DND-41 (cell line): ENCODE measurements around the gene CALN1.
A peak's percentile ranks its signal among the peaks of the same experiment; 100 is the strongest.
"Not testable (repeated sequence)": the region's sequence is repeated elsewhere in the genome, so short reads cannot be mapped to it uniquely, and the experiment has no call there.

ENCODE experiments used
- ATAC-seq: fragments of 200-7000 bp; cut with Tn5 transposase; 3 replicates; pipeline ENCODE4 v1.9.1; 2021; ENCODE audit warnings: low read depth; ENCODE audit not compliant: insufficient read depth
- DNase-seq: peaks from one replicate; pipeline ENCODE4 v3.0.0-alpha.2; 2020
- H2AFZ ChIP-seq: 2 replicates; pipeline ENCODE4 v1.6.0; 2012; ENCODE audit warnings: low read depth, low read length
- H3K27ac ChIP-seq: 2 replicates; pipeline ENCODE4 v1.5.1; 2012; ENCODE audit warnings: low read length, inconsistent platforms
- H3K27me3 ChIP-seq: fragments of 200-600 bp; sonication (generic); 2 replicates; pipeline ENCODE4 v1.6.0; 2012; ENCODE audit warnings: low read length, mild to moderate bottlenecking, inconsistent platforms; ENCODE audit not compliant: insufficient read depth, poor library complexity
- H3K36me3 ChIP-seq: 2 replicates; pipeline ENCODE4 v1.5.1; 2012; ENCODE audit warnings: low read length, inconsistent platforms; ENCODE audit not compliant: insufficient read depth
- H3K4me1 ChIP-seq: 2 replicates; pipeline ENCODE4 v1.5.1; 2012; ENCODE audit warnings: mild to moderate bottlenecking, low read length; ENCODE audit not compliant: insufficient read depth
- H3K4me2 ChIP-seq: 2 replicates; pipeline ENCODE4 v1.6.0; 2012; ENCODE audit warnings: mild to moderate bottlenecking, moderate library complexity, low read length, inconsistent platforms; ENCODE audit not compliant: insufficient read depth
- H3K4me3 ChIP-seq, 2 experiments: fragments of 200-600 bp in 1 of 2; shearing (Covaris generic) in 1 of 2; 2 replicates each; pipeline ENCODE4 v1.5.1; 2012 to 2016; ENCODE audit warnings: inconsistent platforms in 2 of 2, low read length in 2 of 2, mild to moderate bottlenecking in 2 of 2, low read depth in 1 of 2, moderate library complexity in 1 of 2
- H3K79me2 ChIP-seq: 2 replicates; pipeline ENCODE4 v1.6.0; 2012; ENCODE audit warnings: low read length, inconsistent platforms; ENCODE audit not compliant: insufficient read depth
- H3K9ac ChIP-seq: 2 replicates; pipeline ENCODE4 v1.6.0; 2012; ENCODE audit warnings: low read depth, mild to moderate bottlenecking, inconsistent platforms, low read length, moderate library complexity
- H3K9me3 ChIP-seq: 2 replicates; pipeline ENCODE4 v1.5.1; 2012; ENCODE audit warnings: low read length, moderate library complexity, mild to moderate bottlenecking, inconsistent platforms; ENCODE audit not compliant: insufficient read depth, severe bottlenecking
- H4K20me1 ChIP-seq: 2 replicates; pipeline ENCODE4 v1.6.0; 2012; ENCODE audit warnings: low read length; ENCODE audit not compliant: insufficient read depth
- EZH2 ChIP-seq: IDR thresholded peaks from 3 replicates; pipeline ENCODE4 v1.6.1; 2012; ENCODE audit warnings: borderline replicate concordance, low read depth, mild to moderate bottlenecking, moderate library complexity, low read length, inconsistent platforms; ENCODE audit not compliant: severe bottlenecking
- TF ChIP-seq, protein P1 (sequence below): IDR thresholded peaks from 2 replicates; pipeline ENCODE4 v1.5.1; 2012; ENCODE audit warnings: borderline replicate concordance, low read length, moderate library complexity, mild to moderate bottlenecking; ENCODE audit not compliant: poor library complexity, severe bottlenecking; ENCODE audit errors: extremely low read depth

The CALN1 gene

DNA sequence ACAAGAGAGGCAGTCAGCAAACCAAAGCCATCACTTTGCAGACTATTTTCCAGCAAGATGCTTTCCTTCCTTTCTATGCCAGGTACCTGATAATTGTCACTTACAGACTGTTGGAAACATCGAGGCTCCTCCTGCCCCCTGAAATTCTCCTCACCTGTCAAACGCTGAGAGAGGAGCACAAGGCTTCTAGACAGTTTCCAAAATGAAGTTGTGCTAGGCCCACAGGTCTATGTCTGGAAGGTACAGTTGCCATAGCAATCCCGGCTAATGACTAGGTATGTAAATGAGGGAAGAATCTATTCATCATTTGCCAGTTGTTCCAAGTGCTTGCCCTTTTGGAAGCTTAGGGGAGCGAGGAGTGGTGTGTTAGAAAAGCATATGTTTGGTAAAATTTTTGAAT, 334.4 kb downstream of the CALN1 start:
- Histone ChIP-seq H3K27ac (no peak overlapping the region), H2AFZ (no peak overlapping the region), H3K9me3 (no peaks in the 10 kb centered on the region), H3K36me3 (no peaks in the 10 kb centered on the region), H3K4me2 (no peak overlapping the region), H3K27me3 (no peaks in the 10 kb centered on the region), H3K4me3 (no peak overlapping the region), H3K79me2 (no peaks in the 10 kb centered on the region), H3K4me1 (peaks cover 26% of the 10 kb centered on the region), H4K20me1 (no peaks in the 10 kb centered on the region), H3K9ac (no peak overlapping the region)
- TF ChIP-seq EZH2: no peak
- TF ChIP-seq, protein P1, sequence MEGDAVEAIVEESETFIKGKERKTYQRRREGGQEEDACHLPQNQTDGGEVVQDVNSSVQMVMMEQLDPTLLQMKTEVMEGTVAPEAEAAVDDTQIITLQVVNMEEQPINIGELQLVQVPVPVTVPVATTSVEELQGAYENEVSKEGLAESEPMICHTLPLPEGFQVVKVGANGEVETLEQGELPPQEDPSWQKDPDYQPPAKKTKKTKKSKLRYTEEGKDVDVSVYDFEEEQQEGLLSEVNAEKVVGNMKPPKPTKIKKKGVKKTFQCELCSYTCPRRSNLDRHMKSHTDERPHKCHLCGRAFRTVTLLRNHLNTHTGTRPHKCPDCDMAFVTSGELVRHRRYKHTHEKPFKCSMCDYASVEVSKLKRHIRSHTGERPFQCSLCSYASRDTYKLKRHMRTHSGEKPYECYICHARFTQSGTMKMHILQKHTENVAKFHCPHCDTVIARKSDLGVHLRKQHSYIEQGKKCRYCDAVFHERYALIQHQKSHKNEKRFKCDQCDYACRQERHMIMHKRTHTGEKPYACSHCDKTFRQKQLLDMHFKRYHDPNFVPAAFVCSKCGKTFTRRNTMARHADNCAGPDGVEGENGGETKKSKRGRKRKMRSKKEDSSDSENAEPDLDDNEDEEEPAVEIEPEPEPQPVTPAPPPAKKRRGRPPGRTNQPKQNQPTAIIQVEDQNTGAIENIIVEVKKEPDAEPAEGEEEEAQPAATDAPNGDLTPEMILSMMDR: no peak
- DNase-seq: no peak
- no peak for ATAC-seq

DNA sequence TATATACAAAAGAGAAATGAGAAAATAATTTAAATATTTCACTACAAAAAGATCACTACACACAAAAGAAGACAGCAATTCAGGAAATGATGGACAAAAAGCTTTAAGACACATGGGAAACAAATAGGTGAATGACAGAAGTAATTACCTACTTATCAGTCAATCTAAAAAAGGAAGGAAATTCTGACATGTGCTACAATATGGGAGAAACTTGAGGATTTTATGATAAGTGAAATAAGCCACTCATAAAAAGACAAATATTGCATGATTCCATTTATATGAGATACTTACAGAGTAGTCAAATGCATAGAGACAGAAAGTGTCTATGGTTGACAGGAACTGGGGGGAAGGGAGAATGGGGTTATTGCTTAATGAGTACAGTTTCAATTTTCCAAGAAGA, 339.2 kb downstream of the CALN1 start:
- H2AFZ ChIP-seq: 0 out of 2 replicates have a peak overlapping the region, but pooled peaks have one; percentile 40
- DNase-seq (no peak), ATAC-seq (no peak)
- H3K27ac ChIP-seq: peak overlapping the region; percentile 0; the same call in 1 of the 2 replicates
- peaks cover 14% of the 10 kb centered on the region for H3K9me3 ChIP-seq
- no peak overlapping the region for H3K4me2 ChIP-seq
- H3K9ac ChIP-seq: no peak overlapping the region
- H3K4me1 ChIP-seq: peaks cover 13% of the 10 kb centered on the region
- TF ChIP-seq, protein P1: no peak
- no peak for TF ChIP-seq EZH2
- H3K27me3 ChIP-seq: no peaks in the 10 kb centered on the region
- no peak overlapping the region for H3K4me3 ChIP-seq
- H3K79me2 ChIP-seq: no peaks in the 10 kb centered on the region
- no peaks in the 10 kb centered on the region for H4K20me1 ChIP-seq
- H3K36me3 ChIP-seq: no peaks in the 10 kb centered on the region

DNA sequence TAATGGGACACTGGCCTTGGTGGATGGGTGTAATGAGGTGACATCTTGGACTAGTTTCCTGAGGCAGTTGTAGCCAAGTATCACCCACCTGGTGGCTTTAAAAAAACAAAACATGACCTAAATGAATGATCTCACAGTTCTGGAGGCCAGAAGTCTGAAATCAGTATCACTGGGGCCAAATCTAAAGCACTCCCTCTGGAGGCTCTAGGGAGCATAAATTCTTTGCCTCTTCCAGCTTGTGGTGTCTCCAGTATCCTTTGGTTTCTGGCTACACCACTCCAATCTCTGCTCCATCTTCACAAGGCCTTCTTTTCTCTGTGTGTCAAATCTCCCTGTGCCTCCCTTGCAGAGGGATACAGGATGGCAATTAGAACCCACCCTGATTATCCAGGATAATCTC, 342.9 kb downstream of the CALN1 start:
- TF ChIP-seq, protein P1: no peak
- TF ChIP-seq EZH2: no peak
- peaks cover 22% of the 10 kb centered on the region for H3K4me1 ChIP-seq
- no peak overlapping the region for H3K4me2 ChIP-seq
- no peaks in the 10 kb centered on the region for H4K20me1 ChIP-seq
- H3K4me3 ChIP-seq: no peak overlapping the region
- DNase-seq (no peak), ATAC-seq (no peak)
- H3K36me3 ChIP-seq: no peaks in the 10 kb centered on the region
- no peaks in the 10 kb centered on the region for H3K27me3 ChIP-seq
- no peaks in the 10 kb centered on the region for H3K79me2 ChIP-seq
- no peak overlapping the region for H3K9ac ChIP-seq
- H2AFZ ChIP-seq: no peak overlapping the region
- H3K9me3 ChIP-seq: peaks cover 14% of the 10 kb centered on the region
- H3K27ac ChIP-seq: no peak overlapping the region

DNA sequence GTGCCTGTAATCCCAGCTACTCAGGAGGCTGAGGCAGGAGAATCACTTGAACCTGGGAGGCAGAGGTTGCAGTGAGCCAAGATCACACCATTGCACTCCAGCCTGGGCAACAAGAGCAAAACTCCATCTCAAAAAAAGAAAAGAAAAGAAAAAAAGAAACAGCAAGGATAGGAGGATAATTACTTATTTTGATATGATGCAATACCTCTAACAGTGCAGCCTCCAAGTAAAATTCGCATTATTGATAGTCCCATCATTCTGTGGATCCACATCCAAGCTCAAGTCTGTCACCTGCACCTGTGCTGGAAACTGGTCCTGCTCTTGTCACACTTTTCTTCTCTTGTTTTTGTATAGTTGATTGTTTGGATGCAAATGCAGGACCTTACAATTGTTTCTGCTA, 346.4 kb downstream of the CALN1 start:
- H3K27me3 ChIP-seq, ATAC-seq, H4K20me1 ChIP-seq, H3K9me3 ChIP-seq, H3K9ac ChIP-seq, H3K4me1 ChIP-seq, H3K79me2 ChIP-seq, H3K4me2 ChIP-seq, DNase-seq, H3K36me3 ChIP-seq, H3K4me3 ChIP-seq: not testable (repeated sequence)
- H3K27ac ChIP-seq: 0 out of 2 replicates have a peak overlapping the region, but pooled peaks have one; percentile 5
- peak overlapping the region; percentile 63 for H2AFZ ChIP-seq
